H1 (cell line): ENCODE results near the gene ANXA2. TPM values are rescaled to one million over a fixed set of nuclear protein-coding genes. Genes with fewer than 3 reads are reported as not detected.

Experiments
- CTCF ChIA-PET: fragments of 300-600 bp; sonication (Branson Sonifier 250); formaldehyde crosslinking; loops from one replicate; lab custom pipeline; 2021; ENCODE audit not compliant: partially characterized antibody; lab: Charles Lee
- POLR2A ChIA-PET: fragments of 300-600 bp; sonication (Branson Sonifier 250); formaldehyde crosslinking; loops from one replicate; lab custom pipeline; 2021; ENCODE audit warnings: inconsistent platforms; ENCODE audit not compliant: partially characterized antibody; lab: Charles Lee
- DNase-seq, 2 experiments: peaks; one replicate each; pipeline versions ENCODE4 v3.0.0 to v3.0.0-alpha.2; 2010 to 2022; ENCODE audit warnings: low spot score in 2 of 2, low read depth in 1 of 2, mixed read lengths in 1 of 2
- FAIRE-seq: peaks from 2 replicates; lab custom pipeline; 2011; peaks lifted over from hg19 to GRCh38; lab: Jason Lieb, UNC
- H2AFZ ChIP-seq: 2 replicates; pipeline ENCODE4 v1.8.1; 2012; ENCODE audit warnings: low read length, inconsistent platforms
- H2AK5ac ChIP-seq: 2 replicates; pipeline ENCODE4 v1.6.1; 2013; ENCODE audit warnings: low read depth, low read length
- H2BK120ac ChIP-seq: replicated peaks from 2 replicates; pipeline ENCODE3; 2013; ENCODE audit warnings: low read depth, low read length, inconsistent platforms
- H2BK12ac ChIP-seq: 2 replicates; pipeline ENCODE4 v1.6.1; 2013; ENCODE audit warnings: low read depth, low read length
- H2BK15ac ChIP-seq: 2 replicates; pipeline ENCODE4 v1.6.1; 2013; ENCODE audit warnings: low read length
- H2BK20ac ChIP-seq: 2 replicates; pipeline ENCODE4 v1.6.1; 2013; ENCODE audit warnings: low read length
- H2BK5ac ChIP-seq: 2 replicates; pipeline ENCODE4 v1.6.1; 2013; ENCODE audit warnings: low read depth, low read length
- H3K14ac ChIP-seq: 2 replicates; pipeline ENCODE4 v1.6.1; 2013; ENCODE audit warnings: inconsistent platforms; ENCODE audit not compliant: insufficient read length
- H3K18ac ChIP-seq: 2 replicates; pipeline ENCODE4 v1.6.1; 2013; ENCODE audit warnings: low read length; ENCODE audit errors: extremely low read depth
- H3K23ac ChIP-seq: 2 replicates; pipeline ENCODE4 v1.6.1; 2013; ENCODE audit warnings: inconsistent platforms; ENCODE audit not compliant: insufficient read length
- H3K23me2 ChIP-seq: 2 replicates; pipeline ENCODE4 v1.6.1; 2013; ENCODE audit warnings: low read depth, low read length
- H3K27ac ChIP-seq: 2 replicates; pipeline ENCODE4 v1.6.1; 2011; ENCODE audit warnings: low read depth, low read length, inconsistent platforms
- H3K27me3 ChIP-seq, 4 experiments: replicated peaks in 1 of 4; 1 replicate in 1 of 4; 2 replicates in 3 of 4; pipeline versions ENCODE4 v1.6.1 to v1.8.1; 2011 to 2013; ENCODE audit warnings: low read length in 3 of 4, mild to moderate bottlenecking in 3 of 4, inconsistent platforms in 2 of 4, mixed read lengths in 2 of 4, moderate library complexity in 1 of 4; ENCODE audit not compliant: control insufficient read depth in 3 of 4, insufficient read depth in 3 of 4; ENCODE audit errors: extremely low read depth in 1 of 4
- H3K36me3 ChIP-seq, 4 experiments: 2 replicates each; pipeline versions ENCODE4 v1.6.1 to v1.8.1; 2011 to 2013; ENCODE audit warnings: mild to moderate bottlenecking in 4 of 4, low read length in 3 of 4, moderate library complexity in 2 of 4, control low read depth in 1 of 4, inconsistent platforms in 1 of 4; ENCODE audit not compliant: insufficient read depth in 4 of 4, control insufficient read depth in 2 of 4
- H3K4ac ChIP-seq: replicated peaks from 2 replicates; pipeline ENCODE3; 2013; ENCODE audit warnings: low read length, low read depth, mixed read lengths, inconsistent platforms; ENCODE audit not compliant: insufficient read length
- H3K4me1 ChIP-seq, 4 experiments: replicated peaks in 1 of 4; 1 replicate in 1 of 4; 2 replicates in 3 of 4; pipeline versions ENCODE4 v1.6.1 to v1.8.1; 2011 to 2013; ENCODE audit warnings: low read length in 3 of 4, inconsistent platforms in 2 of 4, mixed read lengths in 1 of 4; ENCODE audit not compliant: insufficient read depth in 4 of 4, control insufficient read depth in 3 of 4
- H3K4me2 ChIP-seq, 2 experiments: 2 replicates each; pipeline versions ENCODE4 v1.6.1 to v1.8.1; 2011 to 2013; ENCODE audit warnings: low read depth in 2 of 2, low read length in 2 of 2, control low read depth in 1 of 2, inconsistent platforms in 1 of 2, mild to moderate bottlenecking in 1 of 2; ENCODE audit not compliant: insufficient read depth in 1 of 2
- H3K4me3 ChIP-seq, 4 experiments: fragments of 200-600, 300-600 bp in 1 of 4; sonication (generic), shearing (Covaris generic), sonication (Bioruptor Twin) in 1 of 4; 2 replicates each; pipeline versions ENCODE4 v1.5.1 to v1.8.1; 2011 to 2016; ENCODE audit warnings: low read length in 4 of 4, low read depth in 3 of 4, control low read depth in 2 of 4, inconsistent platforms in 2 of 4, mild to moderate bottlenecking in 2 of 4, mixed read lengths in 1 of 4, moderate library complexity in 1 of 4; ENCODE audit not compliant: insufficient read depth in 2 of 4; ENCODE audit errors: extremely low read depth in 1 of 4
- H3K56ac ChIP-seq: replicated peaks from 2 replicates; pipeline ENCODE3; 2013; ENCODE audit warnings: low read depth, mild to moderate bottlenecking, mixed read lengths, low read length, inconsistent platforms; ENCODE audit not compliant: insufficient read length
- H3K79me1 ChIP-seq: 2 replicates; pipeline ENCODE4 v1.6.1; 2013; ENCODE audit warnings: low read depth, low read length, control low read depth
- H3K79me2 ChIP-seq, 2 experiments: 2 replicates each; pipeline versions ENCODE4 v1.6.1 to v1.8.1; 2012 to 2013; ENCODE audit warnings: low read length in 2 of 2, mild to moderate bottlenecking in 2 of 2, inconsistent platforms in 1 of 2; ENCODE audit not compliant: insufficient read depth in 2 of 2, control insufficient read depth in 1 of 2
- H3K9ac ChIP-seq, 4 experiments: replicated peaks in 1 of 4; 1 replicate in 1 of 4; 2 replicates in 3 of 4; pipeline versions ENCODE4 v1.6.1 to v1.8.1; 2011 to 2013; ENCODE audit warnings: low read depth in 3 of 4, low read length in 3 of 4, control low read depth in 2 of 4, mild to moderate bottlenecking in 2 of 4, moderate library complexity in 2 of 4, inconsistent platforms in 1 of 4; ENCODE audit errors: extremely low read depth in 1 of 4
- H3K9me3 ChIP-seq, 2 experiments: 2 replicates each; pipeline versions ENCODE4 v1.6.1 to v1.8.1; 2012 to 2013; ENCODE audit warnings: mild to moderate bottlenecking in 2 of 2, moderate library complexity in 2 of 2, control low read depth in 1 of 2, inconsistent platforms in 1 of 2, low read depth in 1 of 2, low read length in 1 of 2, mixed read lengths in 1 of 2; ENCODE audit not compliant: insufficient read depth in 2 of 2
- H4K20me1 ChIP-seq, 2 experiments: replicated peaks in 1 of 2; 2 replicates each; pipeline versions ENCODE3 to v1.8.1; 2011 to 2013; ENCODE audit warnings: inconsistent platforms in 2 of 2, low read length in 2 of 2, mild to moderate bottlenecking in 1 of 2; ENCODE audit not compliant: insufficient read depth in 2 of 2, control insufficient read depth in 1 of 2
- H4K5ac ChIP-seq: 2 replicates; pipeline ENCODE4 v1.6.1; 2013; ENCODE audit warnings: low read length, low read depth, mixed read lengths, inconsistent platforms; ENCODE audit not compliant: insufficient read length
- H4K8ac ChIP-seq: 2 replicates; pipeline ENCODE4 v1.8.0; 2013; ENCODE audit warnings: mild to moderate bottlenecking, moderate library complexity, low read length, inconsistent platforms; ENCODE audit not compliant: insufficient read depth; ENCODE audit errors: extremely low read depth
- H4K91ac ChIP-seq: replicated peaks from 2 replicates; pipeline ENCODE3; 2013; ENCODE audit warnings: low read length, mixed read lengths, inconsistent platforms; ENCODE audit not compliant: insufficient read length
- CHD2 ChIP-seq: IDR thresholded peaks from 2 replicates; pipeline ENCODE4 v1.6.1; 2012; ENCODE audit warnings: low read length, improper control_type of control experiment
- JUN ChIP-seq: IDR thresholded peaks from 2 replicates; pipeline ENCODE4 v1.6.1; 2011; ENCODE audit warnings: low read depth, mild to moderate bottlenecking, improper control_type of control experiment, low read length
- RBBP5 ChIP-seq: IDR thresholded peaks from 2 replicates; pipeline ENCODE4 v1.7.1; 2012; ENCODE audit warnings: low read depth, mild to moderate bottlenecking, inconsistent platforms, low read length, moderate library complexity, borderline replicate concordance
- WGBS, 2 experiments: shearing (Covaris generic) in 1 of 2; methylation state at CpG; one replicate each; pipeline versions ENCODE4 v1.1.6 to v1.1.7; 2013 to 2015; ENCODE audit warnings: low lambda C conversion rate in 2 of 2, mixed read lengths in 2 of 2, inconsistent platforms in 1 of 2, low coverage in 1 of 2, missing lambda C conversion rate in 1 of 2; ENCODE audit not compliant: insufficient replicate concordance in 2 of 2, insufficient coverage in 1 of 2, insufficient read length in 1 of 2; ENCODE audit errors: extremely low coverage in 1 of 2, missing lambda C conversion rate in 1 of 2; 5-methylcytosine and 5-hydroxymethylcytosine counted together
- polyA plus RNA-seq, 7 experiments: library from polyadenylated mRNA; depleted of rRNA in 3 of 7; stranded (reverse) in 5 of 7; unstranded in 2 of 7; fragments of >200 nt in 5 of 7; fragments of 200-250 nt in 2 of 7; gene quantifications; 1 replicate in 5 of 7; 2 replicates in 1 of 7; 4 replicates in 1 of 7; pipeline versions ENCODE4 v1.2.1 to v1.2.3, GENCODE V29; 2011 to 2013; ENCODE audit warnings: missing spikeins in 2 of 7, mixed read lengths in 2 of 7
- total RNA-seq: library from RNA; stranded (reverse); fragmentation: NEBNext Ultra II Directional; extraction: Animal tissue kit (Norgen Biotek cat#: 25700); gene quantifications from 2 replicates; pipeline ENCODE4 v1.2.1, GENCODE V29; 2021

ANXA2 gene
- total and polyA plus RNA-seq, 2 of the 8 experiments (the other 6 are each of a cell fraction or from before 2014, with no cell fraction given): 178 to 217 TPM

- Histone ChIP-seq H4K91ac (no peak overlapping the region), H2BK5ac (no peak overlapping the region), H3K27ac (no peak overlapping the region), H4K5ac (no peak overlapping the region), H3K23me2 (no peaks in the 10 kb centered on the region), H2BK20ac (no peak overlapping the region), H3K14ac (no peak overlapping the region), H3K4ac (no peak overlapping the region), H4K8ac (no peak overlapping the region), H3K9ac (no peak overlapping the region), H3K23ac (no peak overlapping the region), H3K4me3 (no peak overlapping the region), H2AFZ (no peak overlapping the region), H2BK12ac (no peak overlapping the region), H2BK120ac (no peak overlapping the region), H3K4me2 (no peak overlapping the region), H3K27me3 (no peaks in the 10 kb centered on the region), H4K20me1 (peaks cover 0 to 2% of the 10 kb centered on the region in 2 experiments), H3K56ac (no peak overlapping the region), H3K9me3 (no peaks in the 10 kb centered on the region), H3K79me1 (no peaks in the 10 kb centered on the region), H3K18ac (no peak overlapping the region), H3K4me1 (peaks cover 3 to 7% (median 5%) of the 10 kb centered on the region in 4 experiments; a peak in 6 of 7 replicates), H2BK15ac (no peak overlapping the region), H3K36me3 (peaks cover 2 to 20% (median 7%) of the 10 kb centered on the region in 4 experiments; a peak in 5 of 8 replicates), H2AK5ac (no peak overlapping the region), H3K79me2 (no peaks in the 10 kb centered on the region)
- ChIA-PET CTCF (interaction anchor here (0.7 to 5.1 kb wide), 7 partner anchors 15 to 610 kb away, joined by 3 to 37 read pairs (median 4); no protein-coding TSS in a partner anchor), POLR2A (no interaction called here)
- FAIRE-seq (no peak), DNase-seq (no peak)
- 81% methylated on average over 8 of the region's 8 CpGs; no CpG with 5 or more reads in 1 of the 2 experiments for WGBS, 2 experiments
- no peak for TF ChIP-seq CHD2
- no peak for TF ChIP-seq RBBP5
- TF ChIP-seq JUN: no peak
Observed at GRCh38 chr15:60344461-60344860, 53.3 kb downstream of the ANXA2 start.
